Astrocyte of the spinal cord (primary cell): ENCODE measurements around the gene PXK.

ENCODE experiments used
- DNase-seq: peaks from one replicate; pipeline ENCODE4 v3.0.0; 2011; ENCODE audit warnings: low read depth, low spot score
- H3K4me3 ChIP-seq: 2 replicates; pipeline ENCODE4 v1.5.1; 2011; ENCODE audit warnings: low read depth, mild to moderate bottlenecking, low read length, moderate library complexity
- in situ Hi-C: cut with HindIII; loops from 2 replicates; pipeline ENCODE4 v1.10.0; 2017; ENCODE audit warnings: low sequenced_read_pairs
- TF ChIP-seq, protein P1 (sequence below): IDR thresholded peaks from 2 replicates; pipeline ENCODE4 v1.5.1; 2012; ENCODE audit warnings: low read depth, mild to moderate bottlenecking, low read length, inconsistent platforms

Gene PXK

GRCh38 chr3:58346368-58346767 is 13.7 kb downstream of the PXK start:
- no peak overlapping the region for H3K4me3 ChIP-seq
- no peak for DNase-seq
- TF ChIP-seq, protein P1, sequence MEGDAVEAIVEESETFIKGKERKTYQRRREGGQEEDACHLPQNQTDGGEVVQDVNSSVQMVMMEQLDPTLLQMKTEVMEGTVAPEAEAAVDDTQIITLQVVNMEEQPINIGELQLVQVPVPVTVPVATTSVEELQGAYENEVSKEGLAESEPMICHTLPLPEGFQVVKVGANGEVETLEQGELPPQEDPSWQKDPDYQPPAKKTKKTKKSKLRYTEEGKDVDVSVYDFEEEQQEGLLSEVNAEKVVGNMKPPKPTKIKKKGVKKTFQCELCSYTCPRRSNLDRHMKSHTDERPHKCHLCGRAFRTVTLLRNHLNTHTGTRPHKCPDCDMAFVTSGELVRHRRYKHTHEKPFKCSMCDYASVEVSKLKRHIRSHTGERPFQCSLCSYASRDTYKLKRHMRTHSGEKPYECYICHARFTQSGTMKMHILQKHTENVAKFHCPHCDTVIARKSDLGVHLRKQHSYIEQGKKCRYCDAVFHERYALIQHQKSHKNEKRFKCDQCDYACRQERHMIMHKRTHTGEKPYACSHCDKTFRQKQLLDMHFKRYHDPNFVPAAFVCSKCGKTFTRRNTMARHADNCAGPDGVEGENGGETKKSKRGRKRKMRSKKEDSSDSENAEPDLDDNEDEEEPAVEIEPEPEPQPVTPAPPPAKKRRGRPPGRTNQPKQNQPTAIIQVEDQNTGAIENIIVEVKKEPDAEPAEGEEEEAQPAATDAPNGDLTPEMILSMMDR, result no peak
- in situ Hi-C loops, result no loop called here

DNA sequence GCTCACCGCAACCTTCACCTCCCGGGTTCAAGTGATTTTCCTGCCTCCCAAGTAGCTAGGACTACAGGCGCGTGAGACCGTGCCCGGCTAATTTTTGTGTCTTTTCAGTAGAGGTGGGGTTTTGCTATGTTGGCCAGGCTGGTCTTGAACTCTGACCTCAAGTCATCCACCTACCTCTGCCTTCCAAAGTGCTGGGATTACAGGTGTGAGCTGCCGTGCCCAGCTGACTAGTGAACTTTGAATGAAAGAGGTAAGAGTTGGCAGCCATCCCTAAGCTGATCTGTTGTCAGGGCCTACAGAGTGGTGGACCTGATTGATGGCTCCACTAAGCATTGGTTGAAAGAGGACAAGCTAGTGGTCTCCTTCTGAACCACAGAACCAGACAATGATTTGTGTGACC is 15.3 kb downstream of the PXK start:
- in situ Hi-C loops, result no loop called here
- TF ChIP-seq, protein P1, result no peak
- H3K4me3 ChIP-seq, result no peak overlapping the region
- no peak for DNase-seq

GRCh38 chr3:58349792-58350626 is 17.3 kb downstream of the PXK start:
- in situ Hi-C loops, result no loop called here
- no peak for DNase-seq
- H3K4me3 ChIP-seq, result no peak overlapping the region
- TF ChIP-seq, protein P1, result no peak

DNA sequence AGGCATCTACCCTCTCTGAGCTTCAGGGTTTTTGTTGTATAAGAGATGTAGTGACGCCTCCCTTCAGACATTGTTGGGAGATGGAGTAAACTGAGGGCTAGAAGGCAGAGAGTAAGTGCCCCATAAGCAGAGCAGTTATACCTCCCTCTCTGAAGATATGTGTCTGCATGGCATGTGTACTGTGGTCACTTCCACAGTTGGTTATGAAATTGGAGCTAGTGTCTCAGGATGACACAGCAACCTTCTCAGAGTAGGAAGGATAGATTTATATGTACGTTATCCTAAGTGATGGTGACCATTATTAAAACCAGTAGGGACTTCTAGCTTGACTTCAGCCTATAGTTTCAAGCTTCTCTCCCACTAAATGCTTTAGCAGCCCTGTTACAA is 17.9 kb downstream of the PXK start:
- in situ Hi-C loops, result no loop called here
- no peak overlapping the region for H3K4me3 ChIP-seq
- DNase-seq, result peak; percentile 26
- TF ChIP-seq, protein P1, result no peak

GRCh38 chr3:58351920-58352319 is 19.2 kb downstream of the PXK start:
- no peak for DNase-seq
- in situ Hi-C loops, result no loop called here
- H3K4me3 ChIP-seq, result no peak overlapping the region
- TF ChIP-seq, protein P1, result no peak

DNA sequence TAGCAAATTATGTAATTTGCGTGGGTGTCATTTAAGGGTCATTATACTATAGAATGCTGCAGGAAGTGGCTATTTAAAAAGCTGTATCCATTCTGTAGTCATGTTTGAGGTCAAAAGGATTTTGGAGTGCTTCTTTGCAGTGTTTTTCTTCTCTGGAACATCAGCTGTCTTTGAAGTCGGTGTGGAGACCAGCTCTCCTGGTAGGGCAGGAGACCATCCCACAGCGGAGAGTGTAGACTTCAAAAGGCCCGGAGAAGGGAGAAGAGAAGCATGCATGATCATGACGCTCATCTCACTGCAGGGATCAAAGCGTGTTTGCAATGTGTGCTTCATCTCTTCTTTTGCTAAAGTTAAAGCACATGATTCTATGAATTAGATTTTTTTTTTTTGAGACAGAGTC is 19.9 kb downstream of the PXK start:
- DNase-seq, result peak; percentile 55
- in situ Hi-C loops, result no loop called here
- TF ChIP-seq, protein P1, result no peak
- H3K4me3 ChIP-seq, result no peak overlapping the region
